NOMO-1 treated with dmso at 0.1 percent for 144 hours (cell line): ENCODE measurements around the gene VAMP3.
"Not testable (repeated sequence)": the region's sequence is repeated elsewhere in the genome, so short reads cannot be mapped to it uniquely, and the experiment has no call there.

ENCODE experiments used
- DNase-seq: peaks from one replicate; lab custom pipeline; 2025; ENCODE audit not compliant: unreplicated experiment; lab: John Stamatoyannopoulos, UW

VAMP3 gene

DNA sequence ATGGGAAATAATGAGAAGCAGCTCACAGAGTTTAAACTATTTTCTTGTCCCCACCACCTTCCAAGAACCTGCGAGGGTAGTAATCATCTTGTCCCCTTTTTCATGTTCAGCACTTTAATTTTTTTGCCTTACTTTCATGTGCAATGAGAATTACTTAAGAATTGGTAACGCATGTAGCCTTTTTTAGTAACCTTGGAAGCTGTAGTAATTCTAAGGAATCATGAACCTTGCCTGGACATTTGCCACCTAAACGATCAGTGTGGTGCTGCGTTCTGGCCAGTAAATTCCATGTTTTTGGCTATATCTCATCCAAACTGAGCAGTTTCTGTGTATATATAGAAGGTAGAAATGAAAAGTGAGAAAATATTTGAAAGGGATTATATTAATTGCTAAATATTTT, 3.9 kb upstream of the VAMP3 start:
- DNase-seq: no peak

- DNase-seq: no peak
Measured at GRCh38 chr1:7768583-7768982, 2.5 kb upstream of the VAMP3 start.

DNA sequence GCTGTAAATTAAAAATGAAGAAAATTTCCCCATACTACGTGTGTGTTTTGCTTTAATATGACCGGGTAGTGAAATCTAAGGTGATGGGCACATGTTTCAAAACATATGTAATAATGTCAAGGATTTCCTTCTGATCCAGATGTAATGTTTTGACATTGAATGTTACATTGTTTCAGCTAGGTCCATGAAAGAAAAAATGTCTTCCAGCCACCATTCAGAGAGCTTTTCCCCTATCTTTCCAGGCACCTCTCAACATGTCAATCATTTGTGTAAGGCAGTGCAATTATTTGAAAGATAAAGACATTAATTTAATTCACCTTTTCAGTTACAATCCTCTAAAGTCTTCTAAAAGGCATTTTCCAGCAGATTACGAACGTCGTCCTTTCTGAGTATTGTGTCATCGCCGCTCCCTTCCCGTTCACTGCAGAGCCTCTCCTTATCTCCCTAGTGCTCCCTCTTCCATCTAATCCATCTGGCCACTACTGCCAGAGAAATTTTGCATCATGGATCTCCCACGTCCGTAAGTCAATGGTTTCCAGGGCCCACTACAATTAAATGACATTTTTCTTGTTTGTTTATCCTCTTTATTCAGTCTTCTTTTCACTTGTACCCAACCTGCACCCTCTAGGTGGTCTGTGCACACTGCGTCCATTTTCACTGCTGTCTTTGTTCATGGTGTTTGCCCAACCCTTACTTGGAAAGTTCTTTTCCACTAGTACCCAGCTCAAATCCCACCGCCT, 1.3 kb upstream of the VAMP3 start:
- no peak for DNase-seq

GRCh38 chr1:7770669-7770996, 463 bp upstream of the VAMP3 start:
- no peak for DNase-seq

GRCh38 chr1:7771823-7772299, 765 bp downstream of the VAMP3 start:
- DNase-seq: no peak

- DNase-seq: no peak
Measured at GRCh38 chr1:7777591-7777990, 6.5 kb downstream of the VAMP3 start.

- DNase-seq: no peak
Measured at GRCh38 chr1:7778133-7778628, 7.1 kb downstream of the VAMP3 start.

GRCh38 chr1:7780976-7781375, 9.9 kb downstream of the VAMP3 start:
- no peak for DNase-seq

- no peak for DNase-seq
Measured at GRCh38 chr1:7781501-7781900, 10.4 kb downstream of the VAMP3 start.

GRCh38 chr1:7781923-7782495, 10.9 kb downstream of the VAMP3 start:
- peak; percentile 74 for DNase-seq

DNA sequence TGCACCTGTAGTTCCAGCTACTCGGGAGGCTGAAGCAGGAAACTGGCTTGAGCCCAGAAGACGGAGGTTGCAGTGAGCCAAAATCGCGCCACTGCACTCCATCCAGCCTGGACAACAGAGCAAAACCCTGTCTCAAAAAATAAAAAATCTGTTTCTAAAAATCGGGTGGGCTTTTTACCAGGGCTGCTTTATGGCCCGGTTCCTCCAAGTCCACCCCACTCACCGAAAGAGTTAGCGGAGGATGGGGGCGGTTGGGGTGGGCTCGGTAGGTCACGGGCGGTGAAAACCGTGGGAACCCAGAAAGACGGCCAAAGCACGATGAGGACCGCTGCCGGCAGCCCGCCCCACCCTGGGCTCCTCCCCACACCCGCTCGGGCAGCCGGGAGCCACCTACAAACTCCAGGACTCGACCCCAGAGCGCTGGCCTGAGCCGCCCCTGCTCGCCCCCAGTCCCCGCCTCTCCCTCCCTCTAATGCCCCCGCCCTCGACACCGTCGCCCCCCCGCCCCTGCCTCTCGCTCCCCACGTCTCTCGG, 12.1 kb downstream of the VAMP3 start:
- no peak for DNase-seq

DNA sequence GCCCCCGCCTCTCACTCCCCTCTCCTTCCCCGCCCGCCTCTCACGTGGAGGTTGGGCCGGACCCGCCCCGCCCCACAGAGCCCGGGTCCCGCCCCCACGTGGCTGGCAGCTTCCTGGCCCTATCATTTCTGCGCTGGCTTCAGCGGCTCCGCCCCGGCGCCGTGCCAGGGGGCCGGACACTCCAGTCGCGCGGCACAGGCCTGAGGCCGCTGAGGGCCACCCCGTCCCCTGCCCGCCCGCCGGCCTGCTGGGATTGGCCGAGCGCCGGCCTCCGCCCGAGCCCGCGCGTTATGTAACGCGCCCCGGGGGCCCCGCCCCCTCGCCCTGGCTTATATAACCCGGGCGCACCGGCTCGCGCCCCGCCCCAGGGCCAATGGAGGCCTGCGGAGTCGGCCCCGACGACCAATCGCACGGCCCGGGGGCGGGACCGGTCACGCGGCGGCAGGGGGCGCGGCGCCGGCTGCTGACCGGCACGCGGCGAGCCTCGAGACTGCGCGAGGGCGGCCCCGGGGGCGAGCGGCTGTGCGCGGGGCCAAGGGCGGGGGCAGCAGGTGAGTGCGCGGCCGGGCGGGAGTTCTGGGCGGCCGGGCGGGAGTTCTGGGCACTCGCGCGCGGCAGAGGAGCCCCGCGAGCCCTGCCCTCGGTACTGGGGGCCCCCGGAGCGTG, 12.9 kb downstream of the VAMP3 start, which contains the start of gene PER3:
PER3 (plus strand) TSS at position 466 of the 666 bp plus-strand sequence. CDS start 587 bp downstream, outside the sequence.
- DNase-seq: peak; percentile 84

- DNase-seq: no peak
Measured at GRCh38 chr1:7784492-7785071, 13.5 kb downstream of the VAMP3 start.

GRCh38 chr1:7785108-7785507, 14.0 kb downstream of the VAMP3 start:
- no peak for DNase-seq

DNA sequence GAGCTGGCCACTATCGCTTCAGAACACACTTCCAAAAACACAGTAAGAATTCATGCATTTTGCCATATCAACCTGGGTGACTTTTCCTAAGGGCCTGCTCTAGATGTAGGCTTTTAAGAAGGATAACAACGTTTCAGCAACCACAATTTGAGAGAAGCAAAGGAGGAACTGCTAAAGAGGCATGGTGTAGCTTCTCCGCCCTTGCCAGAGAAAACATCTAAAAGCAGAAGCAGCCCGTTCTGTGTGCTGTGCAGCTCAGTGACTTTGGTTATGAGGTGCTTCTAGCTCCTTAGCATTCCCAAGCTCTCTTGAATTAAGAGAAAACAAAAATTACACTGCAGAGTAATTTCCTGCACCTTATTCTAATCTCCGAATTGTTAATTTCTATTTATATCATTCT, 15.7 kb downstream of the VAMP3 start:
- peak; percentile 54 for DNase-seq

- DNase-seq: no peak
Measured at GRCh38 chr1:7789828-7790227, 18.7 kb downstream of the VAMP3 start.

GRCh38 chr1:7791027-7791426, 19.9 kb downstream of the VAMP3 start:
- DNase-seq: not testable (repeated sequence)

DNA sequence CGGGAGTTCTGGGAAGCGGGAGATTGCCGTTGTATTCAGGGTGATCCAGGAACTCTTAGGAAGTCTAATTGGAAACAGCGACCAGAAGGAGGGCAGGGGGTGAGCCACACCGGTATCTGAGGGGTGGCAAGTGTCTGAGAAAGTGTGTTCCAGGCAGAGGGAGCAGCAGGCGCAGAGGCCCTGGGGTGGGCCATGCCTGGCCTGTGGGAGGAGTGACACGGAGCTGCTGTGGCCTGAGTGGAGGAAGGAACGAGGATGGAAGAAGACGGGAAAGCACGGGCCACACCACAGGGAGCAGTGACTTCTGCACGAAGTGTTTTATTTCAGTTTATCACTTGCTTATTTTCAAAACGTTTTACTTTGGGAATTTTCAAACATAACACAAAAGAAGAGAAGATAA, 24.3 kb downstream of the VAMP3 start:
- DNase-seq: no peak

GRCh38 chr1:7805460-7805859, 34.4 kb downstream of the VAMP3 start:
- DNase-seq: no peak

GRCh38 chr1:7808253-7808844, 37.3 kb downstream of the VAMP3 start:
- DNase-seq: peak; percentile 1

GRCh38 chr1:7809742-7810141, 38.6 kb downstream of the VAMP3 start:
- DNase-seq: no peak
